NOMO-1 (cell line): ENCODE results near the gene PBRM1.

ENCODE experiments used
- DNase-seq, 2 experiments: peaks; one replicate each; lab custom pipeline; 2025; ENCODE audit not compliant: unreplicated experiment in 2 of 2; lab: John Stamatoyannopoulos, UW

Gene PBRM1

DNA sequence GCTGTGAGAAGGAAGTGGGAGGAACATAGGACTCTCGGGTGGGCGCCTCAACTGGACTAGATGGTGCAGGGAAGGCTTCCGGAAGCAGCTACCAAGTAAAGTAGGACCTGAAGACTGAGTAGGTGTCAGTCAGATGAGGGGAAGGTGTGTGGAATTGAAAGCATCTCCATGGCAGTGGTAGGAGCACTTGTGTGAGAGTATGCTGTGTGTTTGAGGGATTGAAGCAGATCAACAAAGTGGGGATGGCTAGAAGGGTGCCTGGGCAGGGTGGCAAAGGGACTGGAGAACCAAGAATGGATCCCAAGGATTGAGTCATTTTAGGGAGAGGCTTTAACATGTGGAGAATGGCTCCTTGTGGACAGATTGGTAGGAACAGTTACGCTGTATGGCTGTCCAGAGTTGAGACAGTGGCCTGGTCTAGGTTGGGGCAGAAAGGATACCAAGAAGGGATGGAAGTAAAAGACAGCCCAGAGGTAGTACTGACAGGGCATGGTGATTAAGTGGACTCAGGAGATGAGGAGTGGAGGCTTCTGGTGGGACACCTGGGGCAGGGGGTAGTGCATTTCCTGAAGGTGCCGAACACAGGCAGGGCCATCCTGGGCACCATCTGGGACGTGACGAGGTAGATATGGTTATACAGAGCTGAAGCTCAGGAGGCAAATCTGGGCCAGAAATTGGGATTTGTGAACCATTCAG, 147.8 kb downstream of the PBRM1 start:
- DNase-seq = no peak

DNA sequence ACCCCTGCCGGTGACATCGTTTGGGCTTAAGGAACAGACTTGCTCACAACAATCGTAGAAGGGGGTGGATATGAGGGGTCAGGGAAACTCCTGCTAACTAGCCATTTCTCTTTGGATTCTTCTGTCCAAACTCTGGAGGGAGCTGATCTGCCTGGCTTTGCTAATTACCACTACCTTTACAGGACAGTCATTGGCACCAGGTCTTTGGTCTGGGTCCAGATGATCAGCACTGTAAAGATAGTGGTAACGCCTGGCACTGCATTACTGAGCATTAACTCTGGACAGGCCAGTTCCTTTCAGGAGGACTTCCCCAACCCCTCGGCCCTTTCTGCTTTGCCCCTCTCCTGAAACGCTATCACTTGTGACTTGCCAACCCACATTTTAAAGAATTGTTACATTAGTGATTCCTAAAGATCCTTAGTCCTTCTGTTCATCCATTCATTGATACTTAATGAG, 148.5 kb downstream of the PBRM1 start:
- DNase-seq = peak in 1 of 2 experiments; percentile 42

DNA sequence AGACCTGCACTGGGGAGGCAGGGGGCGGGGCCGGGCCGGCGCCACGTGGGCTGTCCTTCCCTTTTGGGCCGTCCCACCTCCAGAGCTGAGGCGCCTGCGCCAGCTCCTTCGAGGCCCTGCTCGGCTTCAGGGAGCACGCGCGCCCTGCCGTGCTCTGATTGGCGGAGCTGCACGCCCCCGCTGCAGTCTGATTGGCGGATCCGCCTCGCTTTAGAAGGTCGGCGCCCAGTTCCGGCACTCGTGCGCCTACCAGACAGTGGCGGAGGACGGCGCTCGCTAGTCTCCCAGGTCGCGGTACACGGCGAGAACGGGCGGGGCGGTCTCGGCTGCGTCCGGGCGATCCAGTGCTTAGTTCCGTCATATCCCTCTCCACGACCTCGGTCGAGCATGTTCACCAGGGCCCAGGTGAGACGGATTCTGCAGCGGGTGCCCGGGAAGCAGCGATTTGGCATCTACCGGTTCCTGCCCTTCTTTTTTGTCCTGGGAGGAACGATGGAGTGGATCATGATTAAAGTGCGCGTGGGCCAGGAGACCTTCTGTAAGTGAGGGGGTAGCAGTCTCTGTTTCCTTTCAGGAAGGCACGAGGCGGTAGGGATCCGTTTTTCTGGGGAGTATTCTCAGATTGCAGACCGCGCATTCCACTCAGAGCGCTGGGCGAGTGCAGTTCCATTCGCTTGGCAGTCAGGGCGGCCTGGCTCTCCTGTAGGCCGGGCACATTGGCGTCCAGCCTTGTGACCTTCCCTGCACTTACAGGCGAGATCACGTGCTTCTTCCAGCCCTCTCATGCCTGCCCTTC, 149.1 kb downstream of the PBRM1 start, which contains the start of gene UQCC5:
UQCC5 (plus strand) TSS at position 237 of the 796 bp plus-strand sequence; CDS start at position 388, 151 bp downstream.
- DNase-seq = peak; percentile 99

DNA sequence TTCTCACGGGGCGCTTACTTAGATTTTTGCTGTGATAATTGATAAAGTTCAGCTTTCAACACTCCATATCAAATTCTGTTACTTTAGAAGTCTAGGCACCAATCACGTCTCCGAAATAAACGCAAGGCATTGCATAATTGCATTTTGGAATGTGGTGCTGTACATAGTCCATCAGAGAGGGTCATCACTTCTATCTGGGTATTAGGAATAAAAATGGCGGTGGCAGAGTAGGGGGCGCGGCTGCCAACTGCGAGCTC, 149.7 kb downstream of the PBRM1 start:
- DNase-seq = no peak

DNA sequence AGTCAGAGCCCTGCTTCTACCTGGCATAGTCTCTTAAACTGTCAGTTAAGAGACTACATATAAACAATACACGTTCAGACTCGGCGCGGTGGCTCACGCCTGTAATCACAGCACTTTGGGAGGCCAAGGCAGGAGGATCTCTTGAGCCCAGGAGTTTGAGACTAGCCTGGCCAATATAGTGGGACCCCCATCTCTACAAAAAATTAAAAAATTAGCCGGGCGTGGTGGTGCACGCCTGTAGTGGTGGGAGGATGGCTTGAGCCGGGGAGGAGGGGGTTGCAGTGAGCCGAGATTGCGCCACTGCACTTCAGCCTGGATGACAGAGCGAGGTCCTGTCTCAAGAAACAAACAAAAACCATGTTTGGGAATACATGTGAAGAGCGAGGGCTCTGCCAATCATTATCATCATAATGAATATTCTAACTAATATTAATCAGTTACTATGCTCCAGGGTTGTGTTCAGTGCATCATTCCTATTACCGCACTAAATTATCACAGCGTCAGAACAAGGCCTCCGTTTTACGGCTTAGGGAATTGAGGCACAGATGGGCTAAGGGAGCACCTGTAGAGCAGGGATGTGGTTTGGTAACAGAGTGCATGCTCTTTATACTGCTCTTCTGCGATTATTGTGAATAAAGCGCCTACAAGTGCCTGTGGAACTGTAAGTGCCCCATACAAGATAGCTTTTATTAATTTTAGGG, 150.2 kb downstream of the PBRM1 start:
- DNase-seq = no peak

DNA sequence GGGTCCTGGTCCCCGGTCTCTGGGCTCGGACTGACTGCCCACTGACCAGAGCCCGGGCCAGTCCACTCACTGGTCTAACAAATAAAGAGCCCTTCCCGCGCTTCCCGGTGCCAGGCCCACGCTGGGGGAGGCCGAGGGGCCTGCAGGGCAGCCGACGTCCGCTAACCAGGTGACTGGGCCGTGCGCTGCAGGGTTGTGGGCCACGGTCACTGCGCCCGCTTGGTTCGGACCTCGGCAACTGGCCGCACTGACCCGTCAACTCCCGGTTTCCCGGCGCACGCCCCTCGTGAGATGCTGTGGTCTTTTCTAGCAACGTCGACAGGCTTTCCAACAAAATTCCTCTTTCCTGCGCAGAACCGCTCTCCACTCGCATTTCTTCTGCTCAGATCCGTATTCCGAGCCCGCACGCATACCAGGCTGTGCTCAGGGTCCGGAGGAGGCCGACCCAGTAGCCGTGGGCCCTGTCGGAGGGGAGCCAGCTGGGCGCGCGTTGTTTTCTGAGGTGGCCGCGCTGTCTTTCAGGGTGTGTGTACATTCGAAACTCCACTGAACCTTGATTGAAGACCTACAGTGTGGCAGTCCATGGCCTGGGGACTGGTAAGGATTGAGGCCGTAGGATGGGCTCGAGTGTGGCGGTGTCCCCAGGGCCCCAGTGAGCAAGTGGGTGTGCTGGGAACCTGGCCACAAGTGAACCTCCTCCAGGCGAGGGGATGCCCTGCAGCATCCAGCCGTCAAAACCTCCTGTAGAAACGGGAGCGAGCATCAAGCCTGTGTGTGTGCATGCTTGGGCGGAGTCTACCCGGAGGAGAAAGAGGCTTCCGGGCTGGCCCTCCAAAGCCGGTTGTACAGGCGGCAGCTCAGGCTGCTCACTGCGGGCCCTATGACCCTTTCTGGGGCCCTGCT, 151.2 kb downstream of the PBRM1 start:
- no peak for DNase-seq

DNA sequence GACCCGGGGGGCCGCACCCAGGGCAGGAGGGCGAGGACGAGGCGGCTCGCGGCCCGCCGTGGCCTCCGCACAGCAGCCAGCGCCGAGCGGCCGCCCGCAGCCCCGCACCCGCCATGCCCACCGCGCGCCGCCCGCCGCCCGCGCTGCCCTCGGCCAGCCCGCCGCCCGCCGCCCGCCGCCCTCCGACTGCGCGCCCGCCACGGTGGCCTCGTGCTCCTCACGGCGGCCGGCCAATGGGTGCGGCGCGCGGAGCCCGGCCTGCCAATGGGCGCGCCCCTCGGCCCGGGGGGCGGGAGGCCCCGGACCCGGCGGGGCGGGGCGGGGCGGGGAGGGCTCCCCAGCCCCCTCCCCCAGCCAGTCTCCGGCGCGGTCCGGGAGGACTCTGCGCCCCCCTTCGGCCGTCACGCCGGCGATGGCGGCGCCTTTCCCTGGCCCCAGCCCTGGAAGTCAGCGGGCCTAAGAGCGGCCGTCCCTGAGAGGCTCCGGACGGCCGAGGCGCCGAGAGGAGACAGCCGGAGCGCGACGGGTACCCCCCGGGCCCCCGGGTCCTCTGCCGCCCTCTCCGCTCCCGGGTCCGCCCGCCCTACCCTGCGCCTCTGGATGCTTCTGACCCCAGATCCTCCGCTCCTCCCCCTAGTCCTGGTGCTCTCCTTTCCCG, 152.0 kb downstream of the PBRM1 start, which contains the start of gene NT5DC2:
NT5DC2 (minus strand) TSS at position 235 of the 658 bp plus-strand sequence; CDS start at position 115, 120 bp downstream.
- peak; percentile 61 to 83 for DNase-seq

DNA sequence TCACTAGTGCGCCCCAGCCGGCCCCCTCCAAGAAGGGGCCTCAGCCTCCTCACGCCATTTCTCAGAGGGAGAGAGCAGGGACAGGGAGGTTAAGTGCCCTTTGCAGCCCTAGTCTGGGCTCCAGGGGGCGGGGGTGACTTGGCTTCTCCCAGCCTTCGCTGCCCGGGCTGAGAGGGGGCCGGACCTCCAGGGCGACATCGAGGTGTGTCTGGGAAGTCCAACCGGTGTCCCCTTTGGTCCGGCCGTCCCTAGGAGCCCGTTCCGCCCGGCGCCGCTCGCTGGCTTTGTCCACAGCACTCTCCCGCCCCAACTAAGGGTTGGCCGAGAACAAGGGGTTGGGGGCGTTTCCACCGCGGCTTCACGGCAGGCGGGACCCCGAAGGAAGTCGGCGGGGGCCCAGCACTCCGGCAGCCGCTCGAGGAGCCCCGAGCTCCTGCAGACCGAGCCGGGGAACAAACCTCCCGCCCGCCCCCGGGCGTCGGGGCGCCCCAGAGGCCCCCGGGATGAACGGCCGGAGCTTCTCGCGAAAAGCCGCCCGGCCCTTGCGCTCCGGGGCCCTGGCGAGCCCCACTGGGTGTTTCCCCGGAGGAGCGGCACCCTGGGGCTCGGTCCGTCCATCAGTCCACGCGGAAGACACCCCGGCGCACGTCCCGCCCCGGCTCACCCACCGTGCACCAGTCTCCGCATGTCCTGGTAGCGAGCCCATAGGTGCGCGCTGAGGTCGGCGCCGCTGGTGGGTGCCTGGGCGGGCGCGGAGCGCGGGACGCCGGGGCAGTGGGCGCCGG, 152.7 kb downstream of the PBRM1 start:
- DNase-seq = peak in 1 of 2 experiments; percentile 2

DNA sequence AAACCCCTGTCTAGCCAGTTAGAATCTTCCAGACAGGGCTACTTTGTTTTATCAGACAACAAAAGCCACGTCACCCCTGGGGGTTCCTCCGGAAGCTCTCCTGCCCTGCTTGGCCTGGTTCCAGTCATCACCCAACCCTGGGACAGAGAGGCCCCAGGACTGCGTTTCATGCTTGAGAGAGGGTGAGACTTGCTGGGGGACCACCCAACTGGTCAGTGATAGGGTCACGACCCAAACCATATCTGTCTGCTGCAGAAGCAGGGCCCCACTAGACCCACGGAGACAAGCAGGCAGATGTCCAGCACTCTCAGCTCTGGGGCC, 153.2 kb downstream of the PBRM1 start:
- DNase-seq = no peak

DNA sequence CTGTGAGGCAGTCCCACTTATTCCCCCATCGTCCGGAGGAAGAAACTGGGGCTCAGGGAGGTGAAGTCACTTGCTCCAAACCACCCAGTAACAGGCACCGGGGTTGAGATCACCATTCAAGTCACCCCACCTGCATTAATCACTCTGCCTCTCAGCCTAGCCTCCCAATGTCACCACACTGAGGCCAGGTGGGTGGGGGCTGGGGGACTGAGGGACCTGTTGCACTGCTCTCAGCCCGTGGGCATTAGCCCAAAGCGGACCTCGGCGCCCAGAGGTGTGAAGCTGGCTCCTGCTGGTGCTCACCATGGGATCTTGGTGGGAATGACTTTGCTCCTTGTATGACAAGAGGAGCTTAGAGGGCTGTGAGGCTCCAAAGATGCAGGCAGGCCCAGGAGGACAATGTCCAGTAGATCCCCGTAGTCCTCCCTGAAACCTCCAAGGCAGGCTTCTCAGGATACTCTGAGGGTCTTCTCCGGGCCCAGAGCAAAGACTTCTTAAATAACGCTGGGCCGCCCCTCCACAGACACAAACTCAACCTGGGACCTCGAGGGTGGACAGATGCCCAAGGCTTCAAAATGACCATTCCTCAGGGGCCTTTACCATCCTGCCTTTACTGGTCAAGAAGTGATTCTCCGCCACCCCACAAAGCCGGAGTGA, 153.7 kb downstream of the PBRM1 start:
- DNase-seq = no peak

DNA sequence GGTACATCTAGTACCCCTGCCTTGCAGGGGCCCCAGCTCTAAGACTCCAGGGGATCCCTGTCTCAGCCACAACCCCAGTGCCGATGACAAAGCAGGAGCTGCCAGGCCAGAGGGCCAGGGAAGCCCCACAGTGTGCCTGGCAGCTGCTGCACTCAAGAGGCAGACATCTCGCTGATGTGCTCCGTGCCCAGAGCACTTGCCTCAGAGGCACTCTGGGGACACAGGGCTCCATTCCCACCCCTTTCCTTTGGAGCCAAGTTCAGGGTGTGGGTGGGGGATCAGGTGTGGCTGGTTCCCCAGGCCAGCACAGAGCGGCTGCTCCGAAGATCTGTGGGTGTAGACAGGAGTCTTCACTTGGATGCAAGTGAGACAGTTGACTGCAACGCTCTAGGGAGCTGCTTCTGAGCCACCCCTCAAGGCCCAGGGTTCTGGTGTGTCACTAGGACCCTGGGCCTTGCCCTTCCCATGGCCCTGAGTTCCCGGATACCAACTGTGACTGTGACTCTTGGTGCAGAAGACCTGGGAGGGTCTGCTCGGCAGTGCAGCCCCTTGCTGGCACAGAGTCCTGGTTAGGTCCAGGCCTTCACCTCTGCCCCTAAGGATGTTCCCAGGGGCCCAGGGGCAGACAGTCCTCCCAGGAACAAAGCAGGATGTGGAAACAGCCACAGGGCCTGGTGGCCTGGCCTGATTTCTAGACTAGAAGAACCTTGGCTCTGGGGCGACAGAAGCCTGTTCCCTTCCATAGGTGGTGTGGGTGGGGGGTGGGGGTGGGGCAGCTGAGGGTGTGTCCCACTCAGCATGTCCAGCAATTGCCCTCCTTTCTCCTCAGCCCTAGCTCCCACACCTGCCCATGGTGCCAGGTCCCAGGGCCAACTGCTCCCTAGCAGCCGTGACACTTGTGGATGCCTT, 154.5 kb downstream of the PBRM1 start:
- no peak for DNase-seq

DNA sequence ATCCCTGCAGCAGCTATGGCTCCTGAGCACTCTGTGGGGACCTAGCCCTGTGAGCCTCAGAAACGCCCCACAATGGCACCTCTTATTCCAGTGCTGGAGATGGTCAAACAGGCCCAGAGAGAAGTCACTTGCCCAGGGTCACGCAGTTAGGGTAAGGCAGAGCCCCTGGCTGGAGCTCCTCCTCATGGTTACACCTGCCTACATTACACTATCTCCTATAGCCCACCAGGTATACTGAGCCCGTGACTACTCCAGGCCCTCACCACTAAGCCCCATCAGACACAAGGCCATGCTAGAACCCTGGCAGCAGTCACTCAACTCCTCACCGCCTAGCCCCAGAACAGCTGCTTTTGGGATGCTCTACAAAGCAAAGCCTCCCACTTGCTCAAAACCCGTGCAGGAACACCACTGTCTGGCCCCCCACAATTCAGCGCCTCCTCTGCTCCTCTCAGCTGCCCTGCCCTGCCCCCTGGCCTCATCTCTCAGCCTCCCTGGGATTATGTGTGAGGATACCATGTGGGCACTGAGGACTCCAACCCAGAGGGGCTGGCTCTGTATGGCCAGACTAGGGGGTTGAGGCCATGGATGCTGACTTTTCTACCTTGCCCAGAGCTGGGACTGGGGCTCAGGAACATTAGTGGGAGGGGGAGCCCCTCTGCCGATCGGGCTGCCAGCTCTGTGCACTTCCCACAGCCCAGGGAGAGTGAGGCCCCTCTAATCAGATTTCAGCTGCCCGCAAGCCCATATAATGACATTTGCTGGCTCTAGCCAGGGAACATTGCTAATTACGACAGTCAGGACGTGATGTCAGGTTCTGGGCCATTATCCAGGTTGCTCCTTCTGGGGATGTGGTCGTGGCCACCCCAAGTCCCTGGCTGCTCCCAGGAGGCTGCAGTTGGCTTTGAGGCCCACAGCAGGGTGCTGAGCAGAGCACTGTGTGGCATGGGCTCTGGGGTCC, 156.1 kb downstream of the PBRM1 start:
- DNase-seq = no peak

DNA sequence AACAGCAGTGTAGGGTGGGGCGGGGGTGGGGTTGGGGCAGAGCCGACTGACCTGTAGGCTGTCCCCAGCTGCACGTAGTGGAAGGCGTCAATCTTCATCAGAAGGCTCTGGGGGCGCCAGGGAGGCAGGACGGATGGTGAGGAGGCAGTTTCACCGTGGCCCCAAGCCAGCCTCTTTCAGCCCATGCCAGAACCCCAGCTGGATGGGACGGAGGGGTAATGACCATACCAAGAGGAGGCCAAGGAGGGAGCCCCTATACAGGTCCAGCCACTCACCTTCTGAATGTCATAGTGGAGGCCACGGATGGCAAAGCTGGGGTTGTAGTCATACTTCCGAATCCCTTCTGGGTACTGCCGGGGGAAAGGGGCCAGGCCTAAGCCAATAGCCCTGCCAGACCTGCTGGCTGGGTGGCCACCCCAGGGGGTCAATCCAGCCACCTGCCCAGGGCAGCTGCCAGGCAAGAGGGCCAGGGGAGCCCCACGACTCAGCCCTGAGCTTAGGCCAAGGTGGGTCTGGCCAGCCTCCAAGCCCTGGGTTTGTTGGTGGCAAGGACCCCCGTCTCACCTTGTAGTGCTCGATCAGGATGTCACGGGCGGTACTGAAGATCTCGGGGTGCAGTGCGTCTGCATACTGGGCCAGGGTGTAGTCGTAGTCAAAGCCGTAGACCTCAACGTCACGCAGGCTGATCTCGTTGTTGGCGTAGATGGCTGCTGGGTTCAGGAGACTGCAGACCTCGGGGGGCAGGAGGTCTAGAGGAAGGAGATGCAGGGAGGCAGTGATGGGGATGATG, 156.9 kb downstream of the PBRM1 start:
- DNase-seq = no peak

DNA sequence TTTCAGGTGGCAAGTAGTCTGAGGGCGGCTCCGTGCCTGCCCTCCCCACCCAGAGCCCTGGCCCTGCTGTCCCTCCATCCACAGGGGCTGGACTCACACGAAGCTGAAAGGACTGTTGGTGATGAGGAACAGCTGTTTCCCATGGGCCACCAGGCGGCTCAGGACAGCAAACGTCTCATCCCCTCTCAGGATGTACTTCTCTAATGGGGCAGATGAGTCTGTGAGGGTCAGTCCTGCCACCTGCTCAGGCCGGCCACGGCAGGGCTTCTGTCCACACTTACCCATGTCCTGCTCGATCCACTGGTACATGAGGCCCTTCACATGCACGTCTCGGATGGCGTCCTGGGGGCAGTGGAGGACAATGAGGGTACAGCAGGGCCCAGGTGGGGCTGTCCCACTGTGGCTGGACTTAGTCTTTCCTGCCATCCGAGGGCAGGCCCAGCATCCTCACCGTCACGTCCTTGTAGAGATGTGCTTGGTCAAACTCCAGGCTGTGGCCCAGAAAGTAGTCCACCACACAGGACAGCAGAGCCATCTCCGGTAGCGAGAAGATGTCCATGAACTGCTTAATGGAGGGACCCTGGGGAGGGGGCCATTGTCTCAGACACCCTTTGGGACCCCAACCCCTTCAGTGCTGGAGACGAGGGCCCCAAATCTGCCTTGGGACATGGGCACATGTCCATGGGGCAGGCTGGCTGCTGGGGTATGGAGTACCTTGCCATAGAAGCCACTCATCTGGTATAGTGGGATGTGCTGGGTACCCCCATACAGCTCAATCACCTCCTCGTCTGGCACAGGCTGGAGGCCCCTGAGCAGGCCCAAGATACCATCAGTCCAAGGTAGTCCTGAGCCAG, 157.8 kb downstream of the PBRM1 start:
- no peak for DNase-seq
